Stimulated activated CD8-positive, alpha-beta memory T cell treated with anti-CD3 and anti-CD28 coated beads, Interleukin-7, amount 100 ng/mL, for 4 hours (primary cell): Measurements from ENCODE around the gene HAUS8.
"Not testable (repeated sequence)": the region's sequence is repeated elsewhere in the genome, so short reads cannot be mapped to it uniquely, and the experiment has no call there.

Experiments
- DNase-seq, 2 donors: peaks; one replicate each; pipeline ENCODE4 v3.0.0-alpha.2; 2020; ENCODE audit warnings: low read depth in 2 of 2

The HAUS8 gene

GRCh38 chr19:17075035-17075863, at the start of gene HAUS8, which contains the start of gene MYO9B:
Gene HAUS8 (minus strand): TSS chr19:17075452. CDS start chr19:17075422, 30 bp downstream.
Gene MYO9B (plus strand): TSS chr19:17075777. CDS start chr19:17101718, 25,941 bp downstream.
- peak; percentile 99 to 100 for DNase-seq

DNA sequence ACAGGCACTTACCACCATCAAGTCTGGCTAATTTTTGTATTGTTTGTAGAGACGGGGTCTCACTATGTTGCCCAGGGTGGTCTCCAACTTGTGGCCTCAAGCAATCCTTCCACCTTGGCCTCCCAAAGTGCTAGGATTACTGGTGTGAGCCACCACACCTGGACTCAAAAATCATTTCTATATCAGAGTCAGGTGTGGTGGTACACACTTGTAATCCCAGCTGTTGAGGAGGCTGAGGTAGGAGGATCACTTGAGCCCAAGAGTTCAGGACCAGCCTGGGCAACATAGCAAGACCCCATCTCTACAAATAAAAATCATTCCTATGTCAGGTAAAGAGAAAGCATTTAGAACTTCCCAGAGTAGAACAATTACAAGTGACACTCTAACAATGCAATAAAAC, 48.8 kb upstream of the HAUS8 start:
- DNase-seq = no peak

DNA sequence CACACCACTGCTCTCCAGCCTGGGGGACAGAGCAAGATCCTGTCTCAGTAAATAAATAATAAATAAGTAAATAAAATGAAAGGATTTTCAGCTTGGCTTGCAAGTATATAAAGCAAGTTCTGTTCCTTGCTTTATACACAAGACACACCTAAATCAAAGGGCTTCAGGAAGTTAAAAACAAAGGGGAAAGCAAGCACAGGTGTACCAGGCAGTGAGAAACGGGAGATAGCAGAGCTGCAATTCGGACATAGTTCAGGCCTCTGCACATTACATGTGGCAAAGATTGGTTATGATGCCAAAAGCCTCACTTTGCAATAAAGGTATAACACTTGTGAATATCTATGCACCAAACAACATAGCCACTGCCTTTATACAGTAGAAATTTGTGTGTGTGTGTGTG, 47.8 kb upstream of the HAUS8 start:
- DNase-seq = no peak

DNA sequence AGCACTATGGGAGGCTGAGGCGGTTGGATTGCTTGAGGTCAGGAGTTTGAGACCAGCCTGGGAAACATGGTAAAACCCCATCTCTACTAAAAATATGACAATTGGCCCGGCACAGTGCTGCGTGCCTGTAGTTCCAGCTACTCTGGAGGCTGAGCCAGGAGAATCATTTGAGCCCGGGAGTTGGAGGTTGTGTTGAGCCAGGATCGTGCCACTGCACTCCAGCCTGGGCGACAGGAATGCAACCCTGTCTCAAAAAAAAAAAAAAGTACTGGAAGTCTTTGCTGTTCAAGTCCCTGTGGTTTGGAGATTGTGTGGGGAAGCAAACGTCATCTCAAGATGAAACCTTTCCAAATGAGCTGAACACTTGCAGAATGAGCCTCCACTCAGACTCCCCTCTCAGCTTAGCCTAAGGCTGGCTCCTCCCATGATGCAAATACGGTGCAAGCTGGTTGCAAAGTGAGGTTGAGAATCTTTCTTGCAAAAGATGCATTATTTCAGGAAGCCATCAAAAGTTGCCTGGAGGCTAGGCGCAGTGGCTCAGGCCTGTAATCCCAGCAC, 46.6 kb upstream of the HAUS8 start:
- DNase-seq = no peak

DNA sequence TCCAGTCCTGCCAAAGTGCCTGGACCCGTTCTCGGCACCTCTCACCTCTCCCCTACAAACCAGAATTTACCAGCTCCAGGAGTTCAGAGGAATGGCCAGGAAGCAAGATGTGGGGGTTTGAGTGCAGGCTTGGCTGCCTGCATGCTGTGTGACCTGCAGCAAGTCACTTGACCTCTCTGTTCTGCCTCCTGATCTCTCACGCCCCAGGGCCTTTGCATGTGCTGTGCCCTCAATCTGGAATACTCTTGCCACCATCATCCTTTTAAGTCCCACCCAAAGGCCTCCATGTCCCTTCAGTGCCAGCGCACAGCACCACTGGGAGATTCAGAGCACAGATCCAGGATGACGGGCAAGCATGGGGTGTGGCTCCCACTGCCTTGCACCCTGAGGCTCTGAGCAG, 43.7 kb upstream of the HAUS8 start:
- no peak for DNase-seq

DNA sequence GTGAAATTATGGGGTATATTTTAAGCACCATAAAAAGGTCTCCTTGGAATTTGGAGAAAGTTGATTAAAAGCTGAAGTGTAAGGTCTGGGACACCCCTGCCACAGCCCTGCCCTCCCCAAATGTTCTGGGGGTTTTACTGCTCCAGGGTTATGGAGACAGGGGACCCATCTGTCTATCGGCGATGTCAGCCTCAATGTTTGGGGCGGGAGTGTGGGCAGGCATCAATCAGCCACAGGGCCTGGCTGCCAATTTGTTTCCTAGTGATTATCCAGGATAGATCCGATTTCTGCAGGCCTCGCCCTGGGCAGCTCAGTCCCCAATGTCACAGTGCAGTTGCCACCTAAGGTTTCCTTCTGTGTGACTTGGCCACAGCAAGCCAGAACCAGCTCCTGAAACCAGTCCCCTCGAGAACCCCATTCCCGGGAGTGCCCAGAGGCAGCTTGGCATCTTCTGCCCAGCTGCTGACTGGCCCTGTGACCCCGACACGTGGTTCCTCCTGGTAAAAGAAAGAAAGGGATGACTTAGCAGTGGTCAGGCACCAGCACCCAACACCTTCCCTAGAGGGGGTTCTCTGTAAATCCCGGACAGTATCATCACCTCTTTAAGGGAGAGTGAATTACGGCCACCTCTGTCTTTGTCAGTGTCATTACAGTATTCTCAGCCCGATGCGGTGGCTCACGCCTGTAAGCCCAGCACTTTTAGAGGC, 41.9 kb upstream of the HAUS8 start:
- no peak for DNase-seq

DNA sequence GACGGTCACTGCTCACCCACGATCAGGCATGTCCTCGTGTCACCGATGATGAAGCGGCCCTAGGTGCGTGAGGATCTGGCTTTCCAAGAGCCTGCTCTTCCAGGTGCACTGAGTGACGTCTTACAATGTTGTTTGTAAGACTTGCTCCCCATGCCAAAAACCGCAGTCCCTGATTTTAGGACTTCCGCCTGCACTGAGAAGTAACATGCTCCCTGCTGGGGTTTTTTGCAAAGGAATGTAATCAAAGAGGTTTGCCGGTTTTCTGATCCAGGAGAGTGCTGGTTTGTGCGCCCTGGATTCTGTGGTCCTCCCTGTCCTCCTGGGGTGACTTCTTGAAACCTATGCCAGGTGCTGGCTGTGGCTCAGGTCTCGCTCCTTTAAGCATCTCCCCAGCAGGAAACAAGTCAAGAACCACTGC, 39.2 kb upstream of the HAUS8 start:
- no peak for DNase-seq

DNA sequence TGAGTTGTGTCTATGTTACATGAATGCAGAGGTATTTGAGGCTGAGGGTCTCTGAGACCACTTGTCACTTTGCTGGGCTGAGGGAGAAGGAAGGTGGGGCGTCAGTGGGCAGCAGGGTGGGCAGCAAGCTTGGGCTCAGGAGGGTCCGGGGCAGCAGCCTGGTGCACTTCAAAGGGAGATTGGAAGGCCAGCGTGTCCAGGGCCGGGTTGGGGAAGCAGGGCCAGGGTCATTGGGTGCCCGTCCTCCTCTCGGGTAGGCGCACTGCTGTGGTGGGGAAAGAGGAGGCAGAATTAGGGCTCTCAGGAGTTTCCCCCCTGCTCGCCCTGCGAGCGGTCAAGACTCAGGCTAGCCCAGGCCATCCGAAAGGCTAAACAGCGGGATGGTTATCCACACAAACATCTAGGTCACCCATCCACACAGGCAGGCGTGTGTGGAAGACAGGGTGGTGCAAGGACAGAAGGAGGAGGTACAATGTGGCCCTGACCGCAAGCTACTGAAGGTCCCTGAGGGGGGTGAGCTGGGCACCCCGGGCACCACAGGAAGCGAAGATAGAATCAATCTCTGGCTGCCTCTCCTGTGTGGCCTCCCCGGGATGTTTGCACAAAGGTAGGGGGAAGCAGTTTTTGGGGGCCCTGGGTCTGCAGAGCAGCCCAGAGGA, 38.0 kb upstream of the HAUS8 start:
- no peak for DNase-seq

GRCh38 chr19:17112700-17113099, 37.4 kb upstream of the HAUS8 start:
- no peak for DNase-seq

DNA sequence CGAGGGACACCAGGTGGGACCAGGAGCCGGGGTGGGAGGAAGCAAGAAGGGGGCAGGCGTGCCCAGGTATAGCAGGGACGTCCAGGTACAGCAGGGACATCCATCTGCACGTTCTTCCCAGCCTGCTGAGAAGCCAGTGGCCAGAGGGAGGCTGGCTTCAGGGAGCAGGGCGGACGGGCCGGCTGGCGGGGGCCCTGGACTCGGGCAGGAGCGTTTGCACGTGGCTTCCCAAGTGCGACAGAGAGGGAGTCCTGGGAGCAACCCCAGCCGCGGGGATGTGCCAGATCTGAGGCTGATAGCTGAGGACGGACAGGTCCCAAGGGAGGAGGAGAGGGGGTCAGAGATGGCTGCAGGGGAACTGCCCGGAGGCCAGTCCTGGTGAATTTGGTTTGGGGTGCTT, 37.0 kb upstream of the HAUS8 start:
- DNase-seq = no peak

DNA sequence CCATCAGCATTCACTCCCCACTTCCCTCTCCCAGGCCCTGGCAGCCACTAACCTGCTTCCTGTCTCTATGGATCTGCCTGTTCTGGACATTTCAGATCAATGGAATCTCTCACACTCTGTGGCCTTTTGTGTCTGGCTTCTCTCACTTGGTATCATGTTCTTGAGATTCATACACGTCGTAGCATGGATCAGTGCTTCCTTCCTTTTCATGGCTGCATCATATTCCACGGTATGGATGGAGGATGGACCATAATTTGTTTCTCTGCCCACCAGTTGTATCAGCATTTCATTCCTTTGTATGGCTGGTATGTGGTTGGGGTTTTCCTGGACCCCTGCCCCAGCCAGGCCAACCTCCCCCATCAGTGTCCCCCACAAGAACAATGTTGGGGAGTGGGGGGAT, 36.5 kb upstream of the HAUS8 start:
- DNase-seq = no peak

- DNase-seq = no peak
These were observed 35.3 kb upstream of the HAUS8 start for GRCh38 chr19:17110599-17110966.

DNA sequence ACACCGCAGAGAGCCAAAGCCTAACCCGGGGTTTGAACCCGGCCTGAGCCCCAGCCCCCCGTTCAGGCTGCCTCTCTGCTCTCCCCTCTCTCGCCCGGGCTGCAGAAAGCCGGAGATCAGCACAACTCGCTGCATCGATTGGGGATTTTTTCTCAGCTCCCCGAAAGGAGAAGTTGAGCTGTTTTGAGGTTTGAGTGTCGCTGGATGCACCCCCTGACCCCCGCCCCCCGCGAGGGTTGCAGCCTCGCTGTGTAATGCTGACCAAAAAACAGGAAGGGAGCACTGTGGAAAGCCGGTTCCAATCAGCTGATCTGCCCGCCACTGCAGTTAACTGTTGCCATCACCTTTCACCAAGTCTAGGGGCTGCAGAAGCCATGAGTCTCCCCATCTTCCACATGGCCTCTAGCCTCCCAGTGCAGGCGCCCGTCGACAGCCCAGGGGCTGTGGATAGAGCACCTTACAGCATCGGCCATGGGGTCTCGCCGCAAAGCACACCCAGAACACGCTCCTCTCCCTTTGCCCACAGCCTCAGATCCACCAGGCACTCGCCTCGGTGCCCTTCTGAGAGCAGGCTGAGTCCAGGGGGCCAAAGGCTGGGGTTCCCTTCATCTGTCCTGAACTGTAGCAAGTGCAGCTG, 34.8 kb upstream of the HAUS8 start:
- DNase-seq = no peak

GRCh38 chr19:17109300-17109699, 34.0 kb upstream of the HAUS8 start:
- DNase-seq = no peak

GRCh38 chr19:17108453-17108784, 33.2 kb upstream of the HAUS8 start:
- no peak for DNase-seq

GRCh38 chr19:17107546-17108452, 32.5 kb upstream of the HAUS8 start:
- peak in 1 of 2 donors; percentile 11 for DNase-seq

DNA sequence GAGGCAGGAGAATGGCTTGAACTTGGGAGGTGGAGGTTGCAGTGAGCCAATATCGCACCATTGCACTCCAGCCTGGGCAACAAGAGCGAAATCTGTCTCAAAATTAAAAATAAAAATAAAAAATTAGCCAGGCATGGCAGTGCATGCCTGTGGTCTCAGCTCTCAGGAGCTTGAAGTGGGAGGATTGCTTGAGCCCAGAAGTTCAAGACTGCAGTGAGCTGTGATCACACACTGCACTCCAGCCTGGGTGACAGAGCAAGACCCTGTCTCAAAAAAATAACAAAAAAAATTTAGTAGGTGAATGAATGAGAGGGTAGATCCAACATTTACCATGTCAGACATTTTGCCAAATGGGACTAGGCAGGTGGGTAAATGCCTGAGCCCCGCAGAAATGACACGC, 31.7 kb upstream of the HAUS8 start:
- DNase-seq = not testable (repeated sequence)

DNA sequence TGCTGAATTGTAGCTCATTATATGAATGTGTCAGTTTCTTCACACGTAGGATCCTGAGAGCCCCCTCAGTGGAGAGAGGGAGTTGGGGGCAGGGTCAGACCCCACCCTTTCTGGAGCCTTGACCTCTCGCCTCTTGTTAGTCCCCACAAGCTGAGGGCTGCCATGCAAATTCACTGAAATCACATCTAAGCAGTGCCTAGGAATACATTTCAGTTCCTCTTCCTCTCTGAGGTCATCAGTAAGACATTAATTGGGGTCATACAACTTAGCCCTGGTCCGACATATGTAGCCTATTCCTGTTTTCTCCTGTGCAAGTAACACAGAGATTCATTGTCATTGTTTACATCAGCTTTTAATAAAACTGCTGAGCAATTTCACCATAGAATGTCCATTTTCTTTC, 30.3 kb upstream of the HAUS8 start:
- DNase-seq = no peak

GRCh38 chr19:17104679-17105078, 29.4 kb upstream of the HAUS8 start:
- no peak for DNase-seq

- no peak for DNase-seq
These were observed 27.9 kb upstream of the HAUS8 start for GRCh38 chr19:17103177-17103576.
